Body of pancreas (tissue), 4 donors: Measurements from ENCODE around the gene TRIM36.

Experiments
- CTCF ChIP-seq, 7 experiments: fragments of 450-650 bp in 4 of 7; fragments of 200-600 bp in 3 of 7; sonication (generic) in 3 of 7; IDR thresholded peaks; one replicate each; pipeline ENCODE4 v1.5.1; 2016 to 2019; ENCODE audit warnings: antibody characterized with exemption in 7 of 7
- POLR2A ChIP-seq, 3 donors: fragments of 450-650 bp; IDR thresholded peaks; one replicate each; pipeline ENCODE4 v1.6.1; 2016; ENCODE audit warnings: antibody characterized with exemption in 3 of 3, mild to moderate bottlenecking in 2 of 3

- TF ChIP-seq CTCF (IDR thresholded peaks at IDR 0.05): no peak
- no peak for TF ChIP-seq POLR2A (IDR thresholded peaks at IDR 0.05)
These were observed 85.4 kb downstream of the TRIM36 start for GRCh38 chr5:115084246-115084793.
